Raji (cell line): ENCODE measurements around the gene RAB14.

ENCODE experiments used
- POLR2A ChIP-seq: IDR thresholded peaks from 2 replicates; pipeline ENCODE4 v1.6.1; 2011; ENCODE audit warnings: low read depth, low read length, control low read depth; ENCODE audit not compliant: insufficient read depth

The RAB14 gene

DNA sequence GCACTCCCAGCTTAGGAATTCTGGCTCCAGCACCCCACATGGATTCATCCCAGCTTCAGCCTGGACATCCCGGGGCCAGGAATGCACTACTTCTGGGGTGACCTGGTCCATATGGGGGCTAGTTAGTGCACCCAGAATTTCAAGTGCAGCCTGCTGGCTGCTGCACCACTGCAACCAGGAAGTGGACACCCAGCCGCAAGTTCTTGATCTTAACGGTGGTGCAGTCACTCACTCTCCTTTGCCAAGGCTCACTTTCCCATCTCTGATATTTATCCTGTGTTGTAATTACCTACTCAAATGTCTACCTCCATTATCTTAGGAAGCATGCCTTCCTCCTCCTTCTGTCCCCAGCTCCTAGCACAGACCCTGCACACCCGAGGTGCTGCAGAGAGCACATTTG lies 26.2 kb upstream of the RAB14 start:
- no peak for TF ChIP-seq POLR2A

DNA sequence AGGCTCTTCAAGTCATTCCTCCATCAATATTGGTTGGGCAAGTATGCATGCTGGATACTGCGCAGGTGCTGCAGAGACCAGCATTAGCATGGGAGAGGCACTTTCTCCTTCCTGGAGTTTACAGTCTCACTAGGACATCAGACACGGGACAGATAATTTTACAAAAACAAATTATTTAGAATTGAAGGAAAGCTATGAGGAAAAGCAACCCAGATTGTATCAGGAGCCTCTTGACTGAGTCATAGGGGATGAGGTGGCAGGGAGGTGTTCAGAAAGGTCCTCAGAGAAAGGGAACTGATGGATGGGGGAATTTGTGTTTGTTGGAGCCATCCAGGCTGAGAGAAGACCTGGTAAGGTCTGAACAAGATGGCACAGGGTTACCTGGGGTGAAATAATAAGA lies 24.5 kb upstream of the RAB14 start:
- no peak for TF ChIP-seq POLR2A

DNA sequence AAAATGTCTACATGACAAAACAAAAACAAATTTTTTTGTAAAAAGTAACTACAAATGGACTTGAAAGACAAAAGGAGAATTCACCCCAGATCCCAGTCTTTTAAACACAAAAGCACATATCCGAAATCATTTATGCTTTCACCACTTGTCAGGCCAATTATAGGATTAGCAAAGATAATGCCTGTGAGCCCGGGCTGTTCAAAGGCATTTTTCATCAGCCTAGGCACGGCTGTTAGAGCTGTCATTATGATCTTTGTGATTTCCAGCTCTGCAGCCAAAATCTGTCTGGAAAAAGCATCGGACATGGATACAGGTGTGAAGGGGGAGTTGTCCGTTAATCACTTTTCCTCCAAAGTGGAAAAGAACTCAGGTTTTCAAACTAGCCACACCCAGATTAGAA lies 23.6 kb upstream of the RAB14 start:
- no peak for TF ChIP-seq POLR2A

DNA sequence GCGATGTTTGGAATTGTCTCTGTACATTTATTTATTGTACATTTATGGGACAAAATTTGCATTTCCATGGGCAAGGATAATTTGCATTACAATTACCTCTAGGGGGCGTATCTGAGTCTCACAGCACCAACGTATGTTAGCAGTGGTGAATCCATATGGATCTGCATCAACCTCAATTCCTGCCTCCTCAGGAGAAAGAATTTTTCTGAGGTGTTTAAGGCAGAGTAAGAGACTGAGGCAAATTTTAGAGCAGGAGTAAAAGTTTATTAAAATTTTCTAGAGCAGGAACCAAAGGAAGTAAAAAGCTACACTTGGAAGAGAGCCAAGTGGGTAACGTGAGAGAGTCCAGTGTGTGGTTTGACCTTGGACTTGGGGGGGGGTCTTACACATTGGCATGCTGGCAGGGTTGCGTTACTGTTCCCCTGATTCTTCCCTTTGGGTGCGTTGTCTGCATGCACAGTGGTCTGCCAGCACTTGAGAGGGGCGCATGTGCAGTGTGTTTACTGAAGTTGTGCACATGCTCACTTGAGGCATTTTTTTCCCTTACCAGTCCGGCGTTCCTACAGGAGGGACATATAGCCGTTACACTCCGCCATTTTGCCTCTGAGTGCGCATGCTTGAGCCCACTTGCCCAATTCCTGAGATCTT lies 21.0 kb upstream of the RAB14 start:
- TF ChIP-seq POLR2A: no peak

DNA sequence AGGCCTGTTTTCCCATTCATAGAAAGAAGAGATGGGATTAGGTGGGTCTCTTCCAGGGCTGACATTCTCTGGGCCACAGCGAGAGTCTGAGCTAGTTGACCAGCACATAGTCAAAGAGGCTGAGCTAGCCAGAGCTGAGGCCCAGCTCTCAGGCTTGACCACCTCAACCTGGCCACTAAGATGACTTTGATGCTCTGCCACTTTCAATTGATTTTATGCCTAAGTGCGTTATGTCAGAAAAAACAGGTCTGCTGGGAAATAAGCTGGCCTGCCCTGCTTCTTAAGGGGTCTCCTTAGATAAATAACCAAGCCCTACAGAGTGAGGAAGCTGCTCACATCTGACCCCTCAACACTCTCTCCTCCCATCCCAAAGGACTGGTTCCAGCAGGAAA lies 20.0 kb upstream of the RAB14 start:
- TF ChIP-seq POLR2A: no peak

DNA sequence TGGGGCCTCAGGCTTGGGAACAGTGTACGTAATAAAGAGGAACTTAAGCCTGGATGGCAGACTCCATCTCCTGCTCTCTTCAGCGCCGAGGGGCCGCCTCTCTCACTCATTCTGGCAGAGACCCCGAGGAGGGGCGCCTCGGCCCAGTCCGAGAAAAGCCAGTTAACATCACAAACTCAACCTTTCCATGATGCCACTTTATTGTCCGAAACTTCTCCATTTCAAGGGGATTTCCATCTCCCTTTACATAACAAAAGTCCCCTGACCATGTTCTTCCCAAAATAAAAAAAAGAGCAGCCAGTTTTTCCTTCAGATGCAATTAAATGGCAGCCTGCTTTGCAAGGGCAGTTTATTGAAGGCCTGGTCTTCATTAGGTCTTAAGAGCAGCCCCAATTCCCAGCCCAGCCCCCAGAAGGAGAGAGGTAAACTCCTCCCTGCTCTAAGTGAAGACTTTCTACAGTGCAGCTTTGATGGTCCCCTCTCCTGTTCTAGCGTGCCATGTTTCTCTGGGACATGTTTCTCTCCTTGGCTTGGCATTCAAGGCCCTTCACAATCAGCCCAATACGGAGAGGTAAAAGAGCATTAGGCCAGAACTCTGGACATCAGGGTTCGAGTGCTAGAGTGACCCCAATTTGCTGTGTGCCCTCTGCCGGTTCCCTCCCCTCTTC lies 19.5 kb upstream of the RAB14 start:
- no peak for TF ChIP-seq POLR2A

DNA sequence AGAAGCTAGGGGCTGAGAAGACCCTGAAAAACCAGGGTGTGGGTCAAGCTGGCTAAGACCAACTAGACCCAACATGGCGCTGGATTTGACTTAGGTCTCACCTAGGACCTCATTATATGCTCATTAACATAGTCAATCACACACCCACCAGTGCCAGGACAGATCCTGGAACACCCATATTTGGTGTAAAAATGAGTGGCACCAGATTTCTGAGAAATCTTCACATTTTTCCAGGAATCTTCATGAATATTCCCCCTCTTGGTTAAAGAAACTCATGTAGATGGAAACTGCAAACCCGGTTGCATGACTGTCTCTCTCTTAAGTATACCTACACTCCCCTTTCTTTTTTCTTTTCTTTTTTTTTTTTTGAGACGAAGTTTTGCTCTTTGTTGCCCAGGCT lies 17.9 kb upstream of the RAB14 start:
- TF ChIP-seq POLR2A: no peak

DNA sequence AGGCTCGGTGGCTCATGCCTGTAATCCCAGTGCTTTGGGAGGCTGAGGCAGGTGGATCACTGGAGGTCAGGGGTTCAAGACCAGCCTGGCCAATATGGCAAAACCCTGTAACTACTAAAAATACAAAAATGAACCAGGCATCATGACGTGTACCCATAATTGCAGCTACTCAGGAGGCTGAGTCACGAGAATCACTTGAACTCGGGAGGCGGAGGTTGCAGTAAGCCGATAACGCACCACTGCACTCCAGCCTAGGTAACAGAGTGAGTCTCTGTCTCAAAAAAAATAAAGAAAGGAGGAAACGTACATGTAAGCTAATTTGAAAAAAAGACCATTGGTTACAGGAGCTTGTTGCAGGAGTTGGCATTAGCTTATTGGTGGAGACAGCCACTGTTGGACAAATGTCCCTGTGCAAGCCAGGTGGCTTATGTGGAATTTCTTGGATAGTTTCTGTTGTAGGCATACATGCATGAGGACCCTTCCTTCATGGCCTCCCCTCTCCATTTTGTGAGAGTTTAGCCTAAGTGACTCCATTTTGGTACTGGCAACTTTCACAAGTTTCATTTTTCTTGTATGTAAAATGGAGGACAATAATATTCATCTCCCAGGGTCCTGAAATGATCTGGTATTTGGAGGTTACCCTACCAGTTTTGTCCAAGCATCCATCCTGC lies 16.8 kb upstream of the RAB14 start:
- no peak for TF ChIP-seq POLR2A

DNA sequence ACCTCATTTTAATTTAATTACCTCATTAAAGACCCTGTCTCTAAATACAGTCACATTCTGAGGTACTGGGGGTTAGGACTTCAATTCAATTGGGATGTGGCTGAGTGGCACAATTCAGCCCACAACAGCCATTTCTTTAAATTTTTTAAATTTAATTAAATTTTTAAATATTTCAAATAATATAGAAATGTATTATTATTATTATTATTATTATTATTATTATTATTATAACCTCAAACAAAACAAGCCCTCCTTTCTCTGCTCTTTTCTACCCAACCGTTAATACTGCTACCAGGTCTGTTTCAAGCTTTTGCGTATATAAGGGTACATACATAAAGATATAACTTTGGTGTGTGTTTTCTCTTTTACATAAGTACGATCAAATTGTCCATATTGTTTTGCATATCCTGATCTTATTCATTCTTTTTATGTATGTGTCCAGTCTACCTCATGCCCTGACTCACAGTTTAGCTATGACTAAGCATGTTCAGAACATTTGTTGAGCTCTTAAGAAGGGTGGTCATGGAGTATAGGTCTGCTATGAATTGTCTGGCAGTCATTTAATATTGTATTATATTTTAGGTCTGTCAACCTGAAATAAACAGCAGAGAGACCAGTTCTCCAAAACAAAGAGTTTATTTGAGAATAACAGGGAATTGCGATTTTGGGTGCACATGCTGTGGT lies 16.1 kb upstream of the RAB14 start:
- no peak for TF ChIP-seq POLR2A

DNA sequence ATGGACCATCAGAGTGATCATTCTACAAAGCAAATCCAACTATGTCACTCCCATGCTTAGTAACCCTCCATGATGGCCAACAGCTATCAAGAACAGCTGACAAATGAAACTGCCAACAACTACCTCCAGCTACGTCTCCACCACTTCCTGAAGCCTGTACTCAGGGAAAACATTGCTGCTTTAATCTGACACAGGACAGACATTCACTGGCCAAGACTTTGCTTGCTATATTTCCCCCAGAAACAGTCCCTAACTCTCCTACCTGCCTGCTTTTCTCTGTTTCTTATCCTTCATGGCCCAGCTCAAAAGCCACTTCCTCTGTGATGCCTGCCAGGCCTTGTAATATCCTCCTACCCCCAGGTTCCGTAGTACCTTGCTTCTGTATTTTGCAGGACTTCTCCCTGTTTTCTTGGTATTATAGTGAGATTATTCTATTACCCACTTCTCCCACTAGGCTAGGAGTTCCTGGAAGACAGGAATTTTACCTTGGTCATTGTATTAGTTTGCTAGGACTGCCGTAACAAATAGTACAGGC lies 14.7 kb upstream of the RAB14 start:
- no peak for TF ChIP-seq POLR2A

DNA sequence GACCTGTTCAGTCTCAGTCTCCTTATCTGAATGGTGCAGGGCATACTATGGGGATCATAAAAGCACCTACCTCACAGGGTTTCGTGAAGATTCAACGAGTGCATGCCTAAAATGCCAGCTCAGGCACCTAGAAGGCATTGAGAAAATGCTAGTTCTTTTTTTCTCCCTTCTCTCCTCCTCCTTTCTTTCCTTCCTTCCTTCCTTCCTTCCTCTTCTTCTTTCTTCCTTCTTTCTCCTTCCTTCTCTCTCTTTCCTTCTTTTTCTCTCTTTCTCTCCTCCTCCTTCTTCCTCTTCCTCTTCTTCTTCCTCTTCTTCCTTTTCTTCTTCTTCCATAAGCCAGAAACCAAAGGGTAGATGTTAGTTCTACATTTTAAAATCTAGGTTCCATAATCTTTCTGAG lies 12.3 kb upstream of the RAB14 start:
- no peak for TF ChIP-seq POLR2A

DNA sequence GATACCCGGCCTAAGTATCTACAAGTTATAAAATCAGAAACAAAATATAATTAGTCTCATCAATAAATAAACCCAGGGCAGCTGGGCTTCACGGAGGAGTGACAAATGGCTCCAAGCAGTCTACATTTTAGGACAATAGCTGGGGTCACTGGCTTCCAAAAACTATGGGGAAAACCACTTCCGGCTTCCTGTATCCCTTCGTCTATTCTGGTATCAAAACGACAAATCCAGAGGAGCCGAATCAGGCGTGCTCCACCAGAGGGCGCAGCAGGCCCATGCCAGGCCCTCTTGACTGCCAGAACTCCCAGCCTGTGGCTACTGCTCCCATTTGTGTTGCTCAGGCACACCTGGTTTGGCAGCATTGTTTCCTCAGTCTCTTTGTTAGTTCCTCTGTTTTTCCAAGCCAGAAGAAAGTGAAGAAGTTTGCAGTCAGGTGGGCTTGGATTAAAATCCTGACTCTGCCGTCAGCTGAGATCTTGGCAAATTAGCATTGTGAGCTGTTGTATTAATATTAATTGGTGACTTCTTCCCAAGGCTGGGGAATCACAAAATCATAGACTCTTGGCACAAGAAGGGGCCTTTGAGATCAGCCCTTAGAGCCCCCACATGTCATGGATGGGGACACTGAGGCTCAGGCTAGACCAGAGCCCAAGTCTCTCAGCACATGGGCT lies 11.6 kb upstream of the RAB14 start:
- TF ChIP-seq POLR2A: no peak

DNA sequence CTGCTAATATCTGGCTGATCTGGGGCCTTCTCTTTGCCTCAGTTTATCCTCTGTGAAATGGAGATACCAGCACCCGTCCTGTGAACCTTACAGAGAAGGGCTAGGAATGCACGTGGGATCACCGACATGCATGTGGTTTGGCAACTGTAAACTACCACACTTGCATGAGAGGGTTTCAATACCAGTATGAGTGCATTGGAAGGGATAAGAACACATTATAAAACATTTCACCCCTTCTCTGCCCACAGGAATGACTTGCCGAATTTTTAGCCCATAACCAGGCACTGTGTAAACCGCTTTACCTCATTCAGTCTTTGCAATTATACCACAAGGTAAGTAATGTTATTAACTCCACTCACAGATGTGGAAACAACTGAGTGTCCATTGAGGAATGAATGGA lies 8.9 kb upstream of the RAB14 start:
- TF ChIP-seq POLR2A: no peak

DNA sequence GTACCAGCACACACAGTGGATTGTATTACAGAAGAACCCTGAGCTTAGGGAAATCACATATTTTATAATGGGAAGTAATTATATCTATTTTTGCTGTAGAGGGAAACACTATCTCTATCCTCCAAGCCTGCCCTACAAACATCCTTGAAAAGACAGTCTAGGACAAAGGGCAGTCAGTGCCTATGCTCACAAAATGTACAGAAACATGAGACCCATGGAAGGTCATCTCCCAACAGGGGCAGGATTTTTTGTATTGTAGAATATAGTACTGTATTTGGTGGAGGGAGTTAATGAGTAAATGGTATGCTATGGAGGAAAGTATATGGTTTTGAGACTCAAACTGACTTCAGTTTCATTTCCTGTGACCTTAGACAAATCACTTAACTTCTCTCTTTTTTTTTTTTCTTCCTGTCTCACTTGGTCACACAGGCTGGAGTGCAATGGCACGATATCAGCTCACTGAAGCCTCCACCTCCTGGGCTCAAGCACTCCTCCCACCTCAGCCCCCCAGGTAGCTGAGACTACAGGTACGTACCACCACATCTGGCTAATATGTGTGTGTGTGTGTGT lies 5.8 kb upstream of the RAB14 start:
- TF ChIP-seq POLR2A: peak; percentile 28
